Tibial nerve (tissue), 4 donors: ENCODE data around the gene NF2. TPM values are rescaled to one million over a fixed set of nuclear protein-coding genes. Genes with fewer than 3 reads are reported as not detected.

Experiments
- DNase-seq, 2 donors: peaks; one replicate each; pipeline ENCODE4 v3.0.0-alpha.2; 2019; ENCODE audit warnings: low spot score in 2 of 2
- H3K27ac ChIP-seq, 4 donors: fragments of 200-600 bp; sonication (generic) in 3 of 4; one replicate each; pipeline ENCODE4 v1.5.1; 2017 to 2019; ENCODE audit warnings: mild to moderate bottlenecking in 1 of 4
- H3K27me3 ChIP-seq, 2 donors: fragments of 200-600 bp; sonication (generic) in 1 of 2; one replicate each; pipeline versions ENCODE4 v1.5.1 to v1.6.0; 2017 to 2019
- H3K36me3 ChIP-seq, 3 donors: fragments of 200-600 bp; sonication (generic); one replicate each; pipeline ENCODE4 v1.5.1; 2018 to 2019
- H3K4me1 ChIP-seq, 4 donors: fragments of 200-600 bp; sonication (generic) in 3 of 4; one replicate each; pipeline ENCODE4 v1.5.1; 2017 to 2019
- H3K4me3 ChIP-seq, 4 donors: fragments of 200-600 bp; sonication (generic) in 3 of 4; one replicate each; pipeline ENCODE4 v1.5.1; 2017 to 2019; ENCODE audit warnings: mild to moderate bottlenecking in 1 of 4, moderate library complexity in 1 of 4
- H3K9me3 ChIP-seq, 4 donors: fragments of 200-600 bp; sonication (generic) in 3 of 4; one replicate each; pipeline ENCODE4 v1.5.1; 2017 to 2019
- CTCF ChIP-seq, 5 experiments: fragments of 200-600 bp in 3 of 5; fragments of 450-650 bp in 2 of 5; sonication (generic) in 3 of 5; IDR thresholded peaks; one replicate each; pipeline ENCODE4 v1.5.1; 2016 to 2019; ENCODE audit warnings: antibody characterized with exemption in 5 of 5, mild to moderate bottlenecking in 3 of 5, moderate library complexity in 2 of 5
- EP300 ChIP-seq, 2 donors: sonication (generic); formaldehyde crosslinking; IDR thresholded peaks; one replicate each; pipeline ENCODE4 v1.6.1; 2017; ENCODE audit warnings: antibody characterized with exemption in 2 of 2, mild to moderate bottlenecking in 1 of 2
- POLR2A ChIP-seq, 2 donors: fragments of 450-650 bp; IDR thresholded peaks; one replicate each; pipeline ENCODE4 v1.6.1; 2017; ENCODE audit warnings: antibody characterized with exemption in 2 of 2, mild to moderate bottlenecking in 2 of 2, moderate library complexity in 2 of 2
- WGBS, 2 donors: methylation state at CpG; one replicate each; pipeline ENCODE4 v1.1.5; 2018; 5-methylcytosine and 5-hydroxymethylcytosine counted together
- total RNA-seq, 4 donors: library from RNA; depleted of rRNA; stranded (reverse); fragments of >200 nt; gene quantifications; one replicate each; pipeline ENCODE4 v1.1.0, GENCODE V29; 2016

The NF2 gene
- total RNA-seq, 4 donors from 2014 or later: 24.9 to 39.0 (median 28.8) TPM

- no peak overlapping the region for H3K27ac ChIP-seq
- peaks cover 0 to 86% (median 7%) of the 10 kb centered on the region in 3 donors for H3K36me3 ChIP-seq
- H3K4me1 ChIP-seq: no peaks in the 10 kb centered on the region
- 82 to 88% methylated on average over 11 of the region's 11 CpGs for WGBS, 2 donors
- H3K4me3 ChIP-seq: no peak overlapping the region
- no peaks in the 10 kb centered on the region for H3K27me3 ChIP-seq
- H3K9me3 ChIP-seq: no peaks in the 10 kb centered on the region
- TF ChIP-seq EP300 (IDR thresholded peaks at IDR 0.05) (no peak), CTCF (IDR thresholded peaks at IDR 0.05) (no peak), POLR2A (IDR thresholded peaks at IDR 0.05) (no peak)
- DNase-seq: no peak
Observed at GRCh38 chr22:29660021-29660420, 56.6 kb downstream of the NF2 start.

GRCh38 chr22:29661336-29661735, 57.9 kb downstream of the NF2 start:
- 49 to 63% methylated on average over 2 of the region's 2 CpGs for WGBS, 2 donors
- Histone ChIP-seq H3K36me3 (peaks cover 0 to 87% (median 7%) of the 10 kb centered on the region in 3 donors), H3K27ac (no peak overlapping the region), H3K4me3 (no peak overlapping the region), H3K4me1 (no peaks in the 10 kb centered on the region), H3K27me3 (no peaks in the 10 kb centered on the region), H3K9me3 (no peaks in the 10 kb centered on the region)
- TF ChIP-seq POLR2A (IDR thresholded peaks at IDR 0.05): no peak
- TF ChIP-seq EP300 (IDR thresholded peaks at IDR 0.05): no peak
- TF ChIP-seq CTCF (IDR thresholded peaks at IDR 0.05): no peak
- no peak for DNase-seq

- H3K27me3 ChIP-seq: no peaks in the 10 kb centered on the region
- H3K36me3 ChIP-seq: peaks cover 0 to 86% (median 9%) of the 10 kb centered on the region in 3 donors
- no peak overlapping the region for H3K27ac ChIP-seq
- no peak for DNase-seq
- H3K4me3 ChIP-seq: no peak overlapping the region
- no peaks in the 10 kb centered on the region for H3K9me3 ChIP-seq
- no peaks in the 10 kb centered on the region for H3K4me1 ChIP-seq
- no peak for TF ChIP-seq CTCF (IDR thresholded peaks at IDR 0.05)
- no peak for TF ChIP-seq EP300 (IDR thresholded peaks at IDR 0.05)
- no peak for TF ChIP-seq POLR2A (IDR thresholded peaks at IDR 0.05)
- WGBS, 2 donors: 48 to 49% methylated on average over 8 of the region's 8 CpGs
Observed at GRCh38 chr22:29663180-29663821, 59.9 kb downstream of the NF2 start.

GRCh38 chr22:29665486-29665885, 62.1 kb downstream of the NF2 start:
- no peaks in the 10 kb centered on the region for H3K4me1 ChIP-seq
- 91 to 95% methylated on average over 8 of the region's 8 CpGs for WGBS, 2 donors
- H3K4me3 ChIP-seq: no peak overlapping the region
- H3K27ac ChIP-seq: no peak overlapping the region
- peaks cover 0 to 91% (median 12%) of the 10 kb centered on the region in 3 donors for H3K36me3 ChIP-seq
- H3K9me3 ChIP-seq: no peaks in the 10 kb centered on the region
- no peak for DNase-seq
- TF ChIP-seq EP300 (IDR thresholded peaks at IDR 0.05): no peak
- no peak for TF ChIP-seq CTCF (IDR thresholded peaks at IDR 0.05)
- no peak for TF ChIP-seq POLR2A (IDR thresholded peaks at IDR 0.05)
- H3K27me3 ChIP-seq: no peaks in the 10 kb centered on the region

- Histone ChIP-seq H3K4me1 (no peaks in the 10 kb centered on the region), H3K36me3 (peaks cover 0 to 97% (median 4%) of the 10 kb centered on the region in 3 donors), H3K4me3 (no peak overlapping the region), H3K27ac (no peak overlapping the region), H3K9me3 (no peaks in the 10 kb centered on the region), H3K27me3 (no peaks in the 10 kb centered on the region)
- TF ChIP-seq EP300 (IDR thresholded peaks at IDR 0.05): no peak
- no peak for TF ChIP-seq POLR2A (IDR thresholded peaks at IDR 0.05)
- TF ChIP-seq CTCF (IDR thresholded peaks at IDR 0.05): no peak
- no peak for DNase-seq
- 95 to 97% methylated on average over 4 of the region's 4 CpGs for WGBS, 2 donors
Observed at GRCh38 chr22:29668673-29669072, 65.2 kb downstream of the NF2 start.
